HG03378 (cell line): ENCODE results near the gene CHST3.
"Not testable (repeated sequence)": the region's sequence is repeated elsewhere in the genome, so short reads cannot be mapped to it uniquely, and the experiment has no call there.

Experiments
- ATAC-seq: cut with Tn5 transposase; IDR thresholded peaks from one replicate; pipeline ENCODE4 v1.9.1; 2021; ENCODE audit warnings: mild to moderate bottlenecking, moderate library complexity; ENCODE audit not compliant: unreplicated experiment

CHST3 gene

GRCh38 chr10:72026278-72027111, 62.3 kb downstream of the CHST3 start:
- ATAC-seq: no peak

- ATAC-seq: no peak
Observed at GRCh38 chr10:72027498-72027897, 63.3 kb downstream of the CHST3 start.

- no peak for ATAC-seq
Observed at GRCh38 chr10:72029414-72029813, 65.2 kb downstream of the CHST3 start.

- ATAC-seq: no peak
Observed at GRCh38 chr10:72030762-72031543, 66.8 kb downstream of the CHST3 start.

- ATAC-seq: no peak
Observed at GRCh38 chr10:72031706-72032105, 67.5 kb downstream of the CHST3 start.

GRCh38 chr10:72032409-72033162, 68.4 kb downstream of the CHST3 start:
- not testable (repeated sequence) for ATAC-seq

GRCh38 chr10:72034040-72034499, 69.9 kb downstream of the CHST3 start:
- ATAC-seq: no peak

GRCh38 chr10:72034761-72035160, 70.6 kb downstream of the CHST3 start:
- no peak for ATAC-seq

GRCh38 chr10:72035252-72035887, 71.2 kb downstream of the CHST3 start:
- ATAC-seq: no peak

- no peak for ATAC-seq
Observed at GRCh38 chr10:72037266-72037665, 73.1 kb downstream of the CHST3 start.

- no peak for ATAC-seq
Observed at GRCh38 chr10:72037811-72038210, 73.6 kb downstream of the CHST3 start.

GRCh38 chr10:72038458-72039001, 74.3 kb downstream of the CHST3 start:
- ATAC-seq: no peak

- ATAC-seq: no peak
Observed at GRCh38 chr10:72039377-72039776, 75.2 kb downstream of the CHST3 start.

GRCh38 chr10:72041491-72041890, 77.3 kb downstream of the CHST3 start:
- ATAC-seq: no peak

- no peak for ATAC-seq
Observed at GRCh38 chr10:72043016-72043834, 79.0 kb downstream of the CHST3 start.

GRCh38 chr10:72044417-72045041, 80.3 kb downstream of the CHST3 start:
- ATAC-seq: no peak

GRCh38 chr10:72045586-72045985, 81.4 kb downstream of the CHST3 start:
- ATAC-seq: no peak

- no peak for ATAC-seq
Observed at GRCh38 chr10:72048450-72049124, 84.4 kb downstream of the CHST3 start.

GRCh38 chr10:72049472-72049871, 85.3 kb downstream of the CHST3 start:
- no peak for ATAC-seq
